Stimulated activated CD8-positive, alpha-beta memory T cell treated with anti-CD3 and anti-CD28 coated beads, Interleukin-12 subunit alpha, Interleukin-12 subunit beta, amount 100 ng/mL, for 24 hours (primary cell): ENCODE results near the gene TLE7.

Experiments
- DNase-seq: peaks from one replicate; pipeline ENCODE4 v3.0.0-alpha.2; 2020; ENCODE audit errors: extremely low read depth

TLE7 gene

DNA sequence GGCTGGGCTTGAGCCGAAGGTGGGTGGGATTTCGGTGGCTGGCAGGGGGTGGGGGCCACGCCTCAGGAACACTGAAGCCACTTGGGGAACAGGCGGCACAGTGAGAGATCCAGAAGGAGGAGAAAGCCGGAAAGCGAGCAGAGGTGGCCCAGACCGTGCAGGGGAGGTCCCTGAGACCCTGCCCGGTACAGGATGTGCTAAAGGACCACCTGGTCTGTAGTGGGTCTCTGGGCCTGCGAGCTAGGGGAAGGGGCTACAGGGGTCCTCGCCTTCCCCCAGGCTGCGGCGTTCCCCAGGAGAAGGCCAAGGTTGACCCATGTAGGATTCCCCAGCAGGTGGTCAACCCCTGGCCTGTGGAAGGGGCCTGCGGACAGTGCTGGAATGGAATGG, at the start of gene TLE7:
TLE7 (minus strand) TSS at position 4 of the 390 bp plus-strand sequence. CDS start 8,730 bp downstream, outside the sequence.
- no peak for DNase-seq

DNA sequence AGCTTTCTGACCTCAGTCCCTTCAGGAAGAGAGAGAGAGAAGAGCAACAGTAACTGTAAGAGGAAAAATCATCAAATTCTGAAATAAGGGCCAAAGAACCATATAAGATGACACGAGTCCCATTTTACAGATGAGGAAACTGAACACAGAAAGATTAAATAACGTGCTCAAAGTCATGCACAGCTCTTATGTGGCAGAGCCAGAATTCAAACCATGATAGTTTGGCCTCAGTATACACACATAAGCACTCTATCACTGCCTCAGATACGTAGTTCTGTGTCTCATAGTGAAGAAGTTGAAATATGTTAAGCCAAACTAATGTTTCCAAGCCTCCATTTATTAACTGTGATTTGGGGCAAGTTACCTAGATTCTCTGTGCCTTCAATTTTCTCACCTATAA, 49.2 kb upstream of the TLE7 start:
- DNase-seq = no peak

DNA sequence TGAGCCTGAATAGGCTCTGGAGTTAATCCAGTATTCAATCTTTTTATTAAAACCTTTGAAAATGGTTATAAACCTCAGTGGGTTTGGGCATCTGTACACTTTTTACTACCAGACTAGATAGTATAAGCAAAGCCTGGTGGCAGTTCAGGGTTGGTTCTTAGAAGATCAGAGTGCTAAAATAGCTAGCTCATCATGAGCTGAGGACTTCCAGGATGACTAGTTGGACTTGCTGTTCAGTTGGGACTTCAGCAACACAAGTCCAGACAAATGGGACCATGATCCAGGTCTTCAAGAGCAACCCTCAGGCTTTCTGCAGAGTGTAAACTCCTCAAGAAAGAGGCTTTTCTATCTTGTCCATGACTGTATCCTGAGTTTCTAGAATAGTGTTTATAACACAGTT, 48.5 kb upstream of the TLE7 start:
- DNase-seq = no peak

DNA sequence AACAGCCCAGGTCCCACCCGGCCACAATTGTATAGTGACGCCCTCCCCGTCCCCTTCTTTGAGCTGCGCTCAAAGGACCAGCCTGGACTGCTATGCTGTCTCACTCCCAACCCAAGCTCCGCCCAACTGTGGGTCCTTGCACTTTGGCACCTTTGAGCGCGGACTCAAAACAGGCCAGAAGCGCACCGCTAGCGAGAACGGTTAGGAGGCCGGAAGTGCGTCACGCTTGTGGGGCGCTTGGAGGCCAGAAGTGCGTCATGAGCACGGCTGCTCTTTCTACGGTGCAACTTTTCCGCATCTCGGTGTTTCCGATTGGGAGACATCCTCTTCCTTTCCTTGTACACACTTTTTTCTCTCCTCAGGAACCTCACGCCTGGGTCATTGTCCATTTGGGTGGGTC, 47.3 kb upstream of the TLE7 start, which contains the start of gene ZNF19:
ZNF19 (minus strand) TSS at position 203 of the 400 bp plus-strand sequence. CDS start 7,210 bp downstream, outside the sequence.
- DNase-seq = no peak

DNA sequence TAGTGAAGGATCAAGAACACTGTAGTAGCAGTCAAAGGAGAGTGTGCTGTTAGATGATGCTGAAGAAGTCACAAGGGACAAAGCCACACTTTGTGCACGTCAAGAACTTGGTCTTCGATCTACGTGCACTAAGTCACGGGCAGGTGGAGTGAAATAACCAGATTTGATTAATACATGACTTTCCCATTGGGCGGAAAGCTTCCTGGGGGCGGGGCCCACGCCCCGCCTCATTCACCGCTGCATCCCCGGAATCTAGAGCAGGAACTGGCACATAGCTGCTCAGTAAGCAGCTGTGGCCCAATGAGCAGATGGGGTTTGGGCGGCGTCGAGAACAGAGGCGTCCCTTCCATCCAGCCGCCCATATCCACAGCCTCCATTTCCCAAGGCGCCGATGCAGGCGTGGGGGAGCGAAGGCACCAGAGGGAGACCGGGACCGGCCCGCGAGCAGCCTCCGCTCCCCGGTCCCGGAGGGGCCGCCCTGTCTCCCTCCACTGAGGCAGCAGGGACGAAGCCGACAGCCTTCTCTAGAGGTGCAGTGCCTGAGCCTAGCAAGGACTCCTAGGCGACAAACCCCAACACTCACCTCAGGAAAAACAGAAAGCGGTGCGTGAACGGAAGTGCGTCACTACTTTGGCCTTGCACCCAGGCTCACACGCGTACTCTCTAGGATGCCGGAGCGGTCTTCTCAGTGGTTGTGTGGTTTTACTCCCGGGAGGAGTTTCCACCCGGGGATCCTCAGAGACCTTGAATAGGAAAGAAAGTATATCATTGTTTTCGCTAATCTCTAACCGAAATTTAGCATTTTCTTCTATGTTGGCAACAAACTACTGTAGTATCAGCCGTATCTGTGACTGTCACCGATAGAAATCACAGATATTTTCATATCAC, 42.4 kb upstream of the TLE7 start:
- DNase-seq = peak; percentile 38

DNA sequence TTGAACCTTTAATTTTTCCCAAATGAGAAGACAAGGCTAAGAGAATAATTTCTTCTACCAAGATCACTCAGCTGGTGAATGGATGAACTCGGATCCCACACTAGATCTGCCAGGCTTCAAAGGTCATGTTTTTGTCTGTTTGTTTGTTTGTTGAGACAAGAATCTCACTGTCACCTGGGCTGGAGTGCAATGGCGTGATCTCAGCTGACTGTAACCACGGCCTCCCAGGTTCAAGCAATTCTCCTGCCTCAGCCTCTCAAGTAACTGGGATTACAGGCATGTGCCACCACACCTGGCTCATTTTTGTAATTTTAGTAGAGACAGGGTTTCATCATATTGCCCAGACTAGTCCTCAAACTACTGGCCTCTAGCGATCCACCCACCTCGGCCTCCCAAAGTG, 40.7 kb upstream of the TLE7 start:
- DNase-seq = no peak

DNA sequence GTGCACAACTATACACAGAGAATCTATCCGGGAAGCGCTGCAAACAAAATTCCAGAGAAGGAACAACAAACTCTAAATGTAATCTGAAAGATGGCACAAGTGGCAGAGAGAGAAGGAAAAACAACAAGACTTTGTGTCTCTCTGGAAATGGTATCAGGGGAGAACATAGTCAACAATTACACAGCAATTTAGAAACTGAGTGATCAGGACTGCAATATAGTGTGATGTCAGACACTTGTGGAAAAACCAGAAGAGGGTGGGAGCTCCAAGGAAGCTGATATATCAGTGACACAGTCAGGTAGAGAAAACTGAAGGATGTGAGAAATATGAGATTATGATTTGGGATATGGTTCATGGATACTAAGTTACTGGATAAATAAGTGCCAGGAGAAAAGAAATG, 39.1 kb upstream of the TLE7 start:
- DNase-seq = no peak

DNA sequence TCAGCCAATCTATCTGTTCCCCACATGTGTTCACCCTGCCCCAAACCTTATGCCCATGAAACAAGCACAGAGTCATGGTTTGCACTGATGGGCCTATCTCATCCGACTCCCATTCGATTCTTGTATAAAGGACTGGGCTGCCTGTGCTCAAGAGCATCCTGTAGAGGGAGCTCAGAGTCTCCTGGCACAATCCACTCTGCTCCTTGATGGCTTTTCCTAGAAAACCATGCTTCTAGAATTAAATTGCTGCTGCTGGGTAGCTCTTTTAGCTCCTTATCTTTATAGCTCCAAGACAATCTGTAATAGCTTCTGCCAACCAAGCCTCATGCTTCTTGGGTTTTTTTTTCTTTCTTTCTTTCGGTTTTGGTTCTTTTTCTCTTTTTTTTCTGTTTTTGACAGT, 37.6 kb upstream of the TLE7 start:
- DNase-seq = no peak

DNA sequence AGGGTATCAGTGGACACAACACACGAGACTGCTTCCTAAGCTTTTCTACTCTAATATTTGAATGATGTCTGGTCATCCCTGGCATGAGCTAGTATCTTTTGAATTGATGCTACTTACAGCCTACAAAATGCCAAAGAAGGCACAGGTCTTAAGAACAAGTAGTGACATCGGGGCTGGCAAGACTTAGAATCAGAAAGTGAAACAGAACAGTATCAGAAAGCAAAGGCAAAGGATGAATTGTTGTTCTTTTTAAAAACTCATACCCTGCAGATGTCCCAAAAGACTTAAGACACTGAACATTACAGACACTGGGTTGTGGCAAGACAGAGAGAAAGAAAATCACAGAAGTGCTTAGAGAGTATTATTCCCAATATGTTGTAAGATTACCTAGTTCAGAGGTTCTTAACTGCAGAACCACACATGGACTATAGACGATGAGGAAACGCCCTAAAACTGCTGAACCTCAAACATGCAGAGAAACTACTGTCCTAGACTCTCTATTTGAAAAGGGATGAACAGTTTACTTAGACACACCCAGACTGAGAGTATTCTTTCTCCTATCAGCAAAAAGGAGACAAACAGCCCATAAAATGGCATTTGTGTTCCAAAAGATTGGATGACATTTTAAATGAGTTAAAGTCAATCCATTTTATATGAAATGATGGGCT, 34.7 kb upstream of the TLE7 start:
- no peak for DNase-seq

DNA sequence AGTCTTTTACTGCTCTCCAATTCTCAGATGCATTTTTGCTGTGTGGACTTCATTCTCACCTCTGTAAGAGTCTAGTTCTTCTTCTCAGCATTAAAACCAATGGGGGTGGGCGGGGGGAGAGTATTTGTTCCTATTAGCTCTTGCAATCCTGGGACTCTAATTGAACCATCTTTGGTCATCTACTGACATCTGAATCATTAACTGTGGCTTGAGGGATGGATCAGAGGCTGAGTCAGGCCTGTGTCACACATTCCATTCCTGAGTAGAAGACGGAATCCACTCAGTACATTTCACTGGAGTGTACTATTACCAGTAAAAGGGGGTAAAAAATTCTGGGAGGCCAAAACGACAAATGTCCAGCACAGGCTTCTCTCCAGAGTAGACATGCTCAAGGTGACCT, 33.0 kb upstream of the TLE7 start:
- DNase-seq = no peak

DNA sequence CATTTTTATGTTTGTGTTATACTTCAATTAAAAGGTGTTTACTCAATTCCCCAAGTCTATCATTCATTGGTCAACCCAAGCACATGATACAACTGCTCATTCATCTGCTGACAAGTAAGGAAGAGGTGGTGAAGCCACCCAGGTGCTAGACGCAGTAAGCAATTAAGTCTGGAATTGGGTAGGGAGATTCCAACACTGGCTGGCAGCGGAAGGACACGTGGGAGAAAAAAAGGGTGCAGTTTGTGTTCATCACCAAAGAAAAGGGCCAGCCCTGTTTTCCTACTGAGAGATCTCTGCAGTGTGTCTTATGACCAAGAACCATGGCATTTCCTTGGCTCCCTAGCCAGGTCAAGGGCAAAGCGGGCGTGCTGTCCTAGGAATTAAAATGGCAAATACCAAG, 32.0 kb upstream of the TLE7 start:
- DNase-seq = no peak

DNA sequence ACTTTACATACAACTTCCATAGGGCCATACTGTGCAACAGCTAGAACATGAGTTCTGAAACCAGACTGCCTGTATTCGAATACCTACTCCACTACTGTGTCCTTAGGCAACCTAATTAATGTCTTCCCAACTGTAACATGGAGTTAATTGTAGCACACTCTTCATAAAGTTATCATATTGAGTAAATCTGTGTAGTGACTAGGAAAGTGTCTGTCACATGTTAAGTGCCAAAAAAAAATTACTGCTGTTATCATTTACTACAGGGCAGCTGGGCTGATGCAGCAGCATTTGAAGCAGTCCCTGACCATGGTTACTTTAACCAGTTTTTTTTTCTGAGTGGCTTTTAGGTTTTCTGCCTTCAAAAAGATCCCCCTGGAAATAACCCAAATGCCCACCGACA, 31.1 kb upstream of the TLE7 start:
- DNase-seq = no peak

DNA sequence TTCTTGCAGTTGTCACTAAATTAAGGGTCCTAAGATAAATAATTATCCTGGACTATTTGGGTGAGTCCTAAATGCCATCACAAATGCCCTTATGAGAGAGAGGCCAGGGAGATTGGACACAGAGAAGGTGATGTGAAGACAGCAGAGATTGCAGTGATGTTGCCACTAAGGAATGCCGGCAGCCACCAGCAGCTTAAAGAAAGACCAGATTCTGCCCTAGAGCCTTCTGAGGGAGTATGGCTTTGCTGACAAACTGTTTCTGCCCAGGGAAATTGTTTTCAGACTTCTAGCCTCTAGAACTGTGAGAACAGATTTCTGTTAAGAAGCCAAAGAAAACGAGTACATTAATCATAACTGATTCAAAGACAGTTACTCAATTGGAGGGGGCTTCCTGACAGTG, 30.2 kb upstream of the TLE7 start:
- no peak for DNase-seq

DNA sequence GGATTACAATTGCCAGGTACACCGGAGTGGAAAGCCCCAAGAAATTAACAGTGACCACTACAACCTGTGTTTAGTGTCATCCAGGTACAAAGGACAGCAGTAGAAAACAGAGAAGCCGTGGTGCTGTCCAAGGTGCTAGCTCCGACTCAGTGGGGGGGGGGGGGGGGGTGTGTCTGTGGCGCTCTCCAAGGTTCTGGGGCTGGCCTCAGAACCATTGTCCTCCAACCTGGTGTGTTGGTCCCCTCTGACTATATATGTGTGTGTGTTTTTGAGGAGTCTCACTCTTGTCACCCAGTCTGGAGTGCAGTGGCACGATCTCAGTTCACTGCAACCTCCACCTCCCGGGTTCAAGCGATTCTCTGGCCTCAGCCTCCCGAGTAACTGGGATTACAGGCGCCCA, 26.0 kb upstream of the TLE7 start:
- no peak for DNase-seq

DNA sequence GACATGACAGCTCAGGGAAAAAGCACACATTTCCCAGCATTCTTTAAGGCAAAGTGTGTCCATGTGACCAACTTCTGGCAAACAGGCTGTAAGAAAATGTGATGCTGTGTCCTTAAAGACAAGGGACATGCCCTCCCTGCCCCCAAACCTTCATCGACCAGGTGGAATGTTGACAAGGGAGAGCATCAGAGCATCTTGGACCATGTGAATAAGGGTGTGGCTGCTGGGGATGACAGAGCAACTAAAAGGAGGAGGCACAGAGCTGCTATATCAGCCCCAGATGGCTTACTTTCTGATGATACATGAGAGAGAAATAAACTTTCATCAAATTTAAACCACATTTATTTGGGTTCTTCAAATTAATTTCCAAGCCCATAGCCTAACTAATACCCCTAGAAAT, 22.4 kb upstream of the TLE7 start:
- DNase-seq = no peak

DNA sequence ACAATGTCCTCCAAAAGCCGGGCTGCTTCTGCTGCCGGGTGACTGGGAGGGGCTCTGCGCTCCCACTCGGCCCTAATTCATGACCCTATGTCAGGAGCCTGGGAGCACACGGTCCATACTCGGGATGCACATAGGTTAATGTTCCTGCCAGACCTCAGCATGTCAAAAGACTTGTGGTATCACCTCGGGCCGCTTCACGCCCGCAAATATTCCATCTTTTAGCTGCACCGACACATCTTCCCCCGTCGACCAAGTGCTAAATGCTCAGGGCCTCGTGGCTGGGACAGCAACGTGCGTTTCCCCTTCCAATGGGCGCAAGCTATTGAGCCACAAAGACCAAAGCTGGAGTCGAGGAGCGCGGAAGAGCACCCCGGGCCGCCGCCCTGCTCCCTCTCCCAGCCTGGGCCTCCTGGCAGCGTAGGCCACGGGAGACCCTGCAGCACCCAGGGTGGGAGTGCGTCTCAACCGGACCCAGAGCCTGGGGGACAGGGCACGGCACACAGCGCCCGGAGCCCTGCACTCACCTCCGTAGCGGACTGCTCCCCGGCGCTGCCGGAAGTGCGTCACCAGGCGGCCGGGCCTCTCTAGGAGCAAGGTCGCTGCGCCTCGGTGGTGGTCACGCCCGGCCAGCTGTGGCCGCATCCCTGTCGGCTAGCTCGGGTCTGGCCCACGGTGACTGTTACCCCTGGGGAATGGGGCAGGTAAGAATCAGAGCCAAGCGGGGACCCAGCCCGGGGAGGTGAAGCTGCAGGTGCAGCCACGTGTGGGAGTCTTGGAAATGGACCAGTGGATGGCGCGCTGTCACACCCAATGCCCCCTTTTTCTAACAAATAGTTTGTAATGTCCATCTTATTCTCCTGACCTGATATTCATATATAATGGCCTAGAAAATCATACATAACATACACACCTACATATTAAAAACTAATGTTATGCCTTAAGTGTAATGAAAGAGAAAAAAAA, 20.1 kb upstream of the TLE7 start, which contains the start of gene ZNF23:
ZNF23 (minus strand) TSS at position 562 of the 963 bp plus-strand sequence. CDS start 5,451 bp downstream, outside the sequence.
- peak; percentile 61 for DNase-seq

DNA sequence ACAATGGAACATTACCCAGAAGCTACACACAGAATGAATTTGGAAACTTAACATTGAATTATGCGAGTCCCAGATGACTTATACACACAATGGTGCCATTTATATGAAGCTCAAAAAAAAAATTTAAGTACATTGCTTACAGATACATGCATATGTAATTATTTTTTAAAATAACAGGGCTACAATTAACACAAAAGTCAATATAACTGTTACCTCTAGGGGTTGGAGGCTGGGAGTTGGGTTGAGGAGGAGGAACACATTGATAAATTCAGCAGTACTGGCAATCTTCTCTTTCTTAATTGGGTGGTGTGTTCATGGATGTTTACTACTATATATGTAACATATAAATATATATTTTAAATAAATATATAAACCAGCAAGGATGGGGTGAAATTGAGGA, 19.1 kb upstream of the TLE7 start:
- no peak for DNase-seq

DNA sequence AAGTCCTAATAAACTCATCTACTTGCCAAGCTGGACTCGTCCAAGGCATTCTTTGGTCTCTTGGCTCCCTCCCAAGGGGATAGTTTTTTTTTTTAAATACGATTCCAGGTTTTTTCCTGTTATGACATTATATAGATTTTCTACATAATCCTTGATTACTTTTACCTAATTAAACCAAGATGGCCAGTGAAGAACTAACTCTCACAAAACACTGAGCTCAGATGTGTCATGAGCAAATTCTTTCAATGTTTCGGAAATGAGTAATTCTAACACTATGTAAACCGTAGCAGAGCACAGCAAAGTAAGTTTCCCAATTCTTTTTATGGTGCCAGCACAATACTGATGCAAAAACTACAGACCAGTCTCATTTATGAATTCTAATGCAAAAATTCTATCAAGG, 18.4 kb upstream of the TLE7 start:
- DNase-seq = no peak

DNA sequence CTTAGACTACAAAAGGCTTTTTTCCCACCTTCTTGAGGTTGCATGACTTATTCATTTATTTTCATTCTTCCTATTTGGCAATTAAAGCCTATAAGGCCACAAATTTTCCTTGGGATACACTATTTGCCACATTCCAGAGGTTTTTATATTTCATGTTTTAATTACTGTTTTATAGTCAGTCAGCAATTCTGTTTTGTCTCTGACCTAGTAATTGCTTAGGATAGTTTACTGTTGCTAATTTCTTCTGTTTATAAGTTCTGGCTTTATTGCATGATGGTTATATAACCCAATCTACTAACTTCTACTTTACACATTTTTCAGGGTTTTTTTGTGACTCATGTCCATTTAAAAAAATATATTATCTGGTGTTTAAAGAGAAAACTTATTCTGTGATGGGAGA, 17.7 kb upstream of the TLE7 start:
- no peak for DNase-seq

DNA sequence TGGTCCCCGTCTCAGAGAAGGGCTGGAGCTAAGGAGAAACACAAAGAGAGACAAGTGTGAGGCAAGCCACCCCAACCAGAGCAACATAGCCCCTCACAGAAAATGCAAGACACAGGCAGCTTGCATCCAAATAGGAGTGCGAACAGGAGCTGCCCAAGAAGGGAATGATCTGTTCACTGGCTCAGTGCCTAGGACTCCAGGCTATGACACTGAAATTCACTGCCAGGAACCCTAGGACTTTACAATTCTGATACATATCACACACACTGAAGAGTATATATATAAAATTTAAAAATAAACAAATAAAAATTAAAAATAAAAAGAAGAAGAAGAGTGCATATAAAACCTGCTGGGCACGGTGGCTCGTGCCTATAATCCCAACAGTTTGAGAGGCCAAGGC, 14.9 kb upstream of the TLE7 start:
- DNase-seq = no peak

DNA sequence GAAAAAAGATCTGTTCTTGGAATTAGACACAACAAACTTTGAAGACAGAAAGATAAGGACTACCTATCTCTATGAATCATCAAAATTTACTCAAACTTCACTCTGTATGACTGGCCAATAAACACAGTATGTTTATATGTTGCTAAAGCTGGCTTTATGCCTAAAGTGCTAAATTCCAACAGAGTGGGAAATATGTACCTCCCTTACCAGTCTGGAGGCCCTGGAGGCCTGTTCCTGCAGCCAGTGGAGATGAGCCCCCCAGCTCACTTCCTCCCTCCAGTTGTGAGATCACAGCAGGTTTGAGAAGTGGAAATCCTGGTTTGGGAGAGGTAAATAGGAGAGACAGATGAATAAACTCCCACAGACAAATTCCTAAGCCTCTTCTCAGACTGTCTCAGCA, 11.2 kb upstream of the TLE7 start:
- DNase-seq = no peak

DNA sequence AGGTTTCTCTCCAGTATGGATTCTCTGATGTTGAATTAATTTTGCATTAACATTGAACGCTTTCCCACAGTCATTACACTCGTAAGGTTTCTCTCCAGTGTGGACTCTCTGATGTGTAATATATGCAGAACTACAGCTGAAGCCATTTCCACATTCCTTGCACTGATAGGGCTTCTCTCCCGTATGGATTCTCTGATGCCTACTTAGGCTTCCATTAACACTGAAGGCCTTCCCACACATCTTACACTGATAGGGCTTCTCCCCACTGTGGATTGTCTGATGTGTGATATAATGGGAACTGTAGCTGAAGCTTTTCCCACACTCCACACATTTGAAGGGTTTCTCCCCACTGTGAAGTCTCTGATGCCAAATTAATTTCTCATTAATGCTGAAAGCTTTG, 7.2 kb upstream of the TLE7 start:
- DNase-seq = no peak
